MCF 10A (cell line): ENCODE data around the gene RAB35. TPM values are rescaled to one million over a fixed set of nuclear protein-coding genes. Genes with fewer than 3 reads are reported as not detected.

Experiments
- BruUV-seq: library from RNA; stranded (reverse); fragments of 400-500 nt; replicated peaks from 2 replicates; lab custom pipeline; 2021; lab: Mats Ljungman, UMichigan
- CTCF ChIA-PET: fragments of 300-600 bp; sonication (Branson Sonifier 250); formaldehyde crosslinking; extraction: SDS; loops from one replicate; lab custom pipeline; 2021; ENCODE audit warnings: antibody characterized with exemption, inconsistent platforms; lab: Yijun Ruan, JAX
- POLR2A ChIA-PET: fragments of 300-600, 350-650 bp; sonication (Branson Sonifier 250); formaldehyde crosslinking; extraction: SDS; loops from one replicate; lab custom pipeline; 2020; ENCODE audit warnings: antibody characterized with exemption, inconsistent platforms; lab: Yijun Ruan, JAX
- DNase-seq: peaks from one replicate; pipeline ENCODE4 v3.0.0-alpha.2; 2018; ENCODE audit not compliant: unreplicated experiment
- H3K27ac Mint-ChIP-seq: one replicate; pipeline ENCODE4 v1.8.0; 2022; ENCODE audit warnings: mild to moderate bottlenecking, low read depth, mixed read lengths; ENCODE audit not compliant: unreplicated experiment
- H3K27me3 Mint-ChIP-seq: one replicate; pipeline ENCODE4 v1.8.0; 2022; ENCODE audit warnings: mixed read lengths; ENCODE audit not compliant: insufficient read depth, unreplicated experiment
- H3K36me3 Mint-ChIP-seq: one replicate; pipeline ENCODE4 v1.8.0; 2022; ENCODE audit warnings: mild to moderate bottlenecking, moderate library complexity, mixed read lengths; ENCODE audit not compliant: insufficient read depth, unreplicated experiment
- H3K4me1 Mint-ChIP-seq: one replicate; pipeline ENCODE4 v1.8.0; 2022; ENCODE audit warnings: mixed read lengths; ENCODE audit not compliant: insufficient read depth, unreplicated experiment
- H3K4me3 Mint-ChIP-seq: one replicate; pipeline ENCODE4 v1.8.0; 2022; ENCODE audit warnings: mild to moderate bottlenecking, moderate library complexity, mixed read lengths; ENCODE audit not compliant: unreplicated experiment
- H3K9me3 Mint-ChIP-seq: one replicate; pipeline ENCODE4 v1.8.0; 2022; ENCODE audit warnings: mixed read lengths; ENCODE audit not compliant: unreplicated experiment
- intact Hi-C: fragments of 100-400 bp; cut with micrococcal nuclease; formaldehyde crosslinking; loops from 2 replicates; pipeline ENCODE4 v1.14.1; 2022
- total RNA-seq: library from RNA; stranded (reverse); gene quantifications from 2 replicates; pipeline ENCODE4 v1.2.3, GENCODE V29; 2022
- TF ChIP-seq, protein P1 (sequence below): fragments of 200-600 bp; IDR thresholded peaks from one replicate; pipeline ENCODE4 v1.8.0; 2022; ENCODE audit warnings: antibody characterized with exemption, mild to moderate bottlenecking; ENCODE audit not compliant: unreplicated experiment

RAB35 gene
- total RNA-seq, 1 experiment from 2014 or later, result 57.8 TPM

DNA sequence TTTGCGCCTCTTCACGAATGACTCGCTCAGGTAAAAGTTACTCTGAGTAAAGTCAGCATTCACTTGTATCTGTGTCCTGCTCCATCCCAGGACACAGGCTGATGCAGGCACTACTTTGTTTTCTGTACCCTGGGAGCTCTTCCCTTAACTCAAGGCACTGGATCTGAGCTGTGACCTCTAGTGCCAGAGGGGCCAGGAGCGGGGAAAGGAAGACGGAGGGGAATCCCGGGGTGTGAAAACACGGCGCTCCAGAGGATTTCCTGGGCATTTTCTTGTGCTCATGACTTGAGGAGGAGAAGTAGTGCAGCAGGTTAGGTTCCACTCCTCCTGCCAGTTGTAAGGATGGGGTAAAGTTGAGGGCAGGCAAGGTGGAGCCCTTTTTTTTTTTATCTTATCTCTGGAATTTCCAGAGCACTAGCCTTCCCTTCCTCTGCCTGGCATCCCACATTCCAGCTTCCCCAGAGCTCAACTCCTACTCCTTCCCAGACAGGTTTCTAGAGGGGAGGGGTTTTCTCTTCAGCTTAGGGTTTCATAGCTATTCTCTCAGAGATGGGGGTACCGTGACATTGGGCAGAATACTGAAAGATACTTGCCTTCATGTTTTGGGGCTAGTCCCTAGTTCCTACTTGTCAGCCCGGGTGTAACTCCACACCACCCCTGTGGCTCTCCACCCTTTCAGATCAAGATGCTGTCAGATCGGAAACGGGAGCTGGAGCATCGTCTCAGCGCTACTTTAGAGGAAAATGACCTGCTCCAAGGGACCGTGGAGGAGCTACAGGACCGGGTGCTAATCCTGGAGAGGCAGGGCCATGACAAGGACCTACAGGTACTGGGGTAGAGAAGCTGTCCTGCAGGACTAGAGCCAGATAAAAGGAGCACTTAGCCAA, 52.3 kb downstream of the RAB35 start:
- no peak overlapping the region for H3K27ac Mint-ChIP-seq
- H3K27me3 Mint-ChIP-seq, result no peaks in the 10 kb centered on the region
- peaks cover 11% of the 10 kb centered on the region for H3K36me3 Mint-ChIP-seq
- no peak overlapping the region for H3K4me3 Mint-ChIP-seq
- ChIA-PET CTCF (interaction anchor here (0.5 to 1.6 kb wide), 6 partner anchors 8 to 382 kb away, joined by 3 to 5 read pairs (median 3); no protein-coding TSS in a partner anchor), POLR2A (interaction anchor here (1.7 to 2.1 kb wide), 4 partner anchors 14 to 76 kb away, joined by 4 to 10 read pairs (median 6); partner anchors contain the start of gene BICDL1)
- TF ChIP-seq, protein P1, sequence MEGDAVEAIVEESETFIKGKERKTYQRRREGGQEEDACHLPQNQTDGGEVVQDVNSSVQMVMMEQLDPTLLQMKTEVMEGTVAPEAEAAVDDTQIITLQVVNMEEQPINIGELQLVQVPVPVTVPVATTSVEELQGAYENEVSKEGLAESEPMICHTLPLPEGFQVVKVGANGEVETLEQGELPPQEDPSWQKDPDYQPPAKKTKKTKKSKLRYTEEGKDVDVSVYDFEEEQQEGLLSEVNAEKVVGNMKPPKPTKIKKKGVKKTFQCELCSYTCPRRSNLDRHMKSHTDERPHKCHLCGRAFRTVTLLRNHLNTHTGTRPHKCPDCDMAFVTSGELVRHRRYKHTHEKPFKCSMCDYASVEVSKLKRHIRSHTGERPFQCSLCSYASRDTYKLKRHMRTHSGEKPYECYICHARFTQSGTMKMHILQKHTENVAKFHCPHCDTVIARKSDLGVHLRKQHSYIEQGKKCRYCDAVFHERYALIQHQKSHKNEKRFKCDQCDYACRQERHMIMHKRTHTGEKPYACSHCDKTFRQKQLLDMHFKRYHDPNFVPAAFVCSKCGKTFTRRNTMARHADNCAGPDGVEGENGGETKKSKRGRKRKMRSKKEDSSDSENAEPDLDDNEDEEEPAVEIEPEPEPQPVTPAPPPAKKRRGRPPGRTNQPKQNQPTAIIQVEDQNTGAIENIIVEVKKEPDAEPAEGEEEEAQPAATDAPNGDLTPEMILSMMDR, result no peak
- peaks cover 29% of the 10 kb centered on the region for H3K4me1 Mint-ChIP-seq
- DNase-seq, result no peak
- BruUV-seq, result no TSS peak
- no peaks in the 10 kb centered on the region for H3K9me3 Mint-ChIP-seq
- intact Hi-C loops, result no loop called here

DNA sequence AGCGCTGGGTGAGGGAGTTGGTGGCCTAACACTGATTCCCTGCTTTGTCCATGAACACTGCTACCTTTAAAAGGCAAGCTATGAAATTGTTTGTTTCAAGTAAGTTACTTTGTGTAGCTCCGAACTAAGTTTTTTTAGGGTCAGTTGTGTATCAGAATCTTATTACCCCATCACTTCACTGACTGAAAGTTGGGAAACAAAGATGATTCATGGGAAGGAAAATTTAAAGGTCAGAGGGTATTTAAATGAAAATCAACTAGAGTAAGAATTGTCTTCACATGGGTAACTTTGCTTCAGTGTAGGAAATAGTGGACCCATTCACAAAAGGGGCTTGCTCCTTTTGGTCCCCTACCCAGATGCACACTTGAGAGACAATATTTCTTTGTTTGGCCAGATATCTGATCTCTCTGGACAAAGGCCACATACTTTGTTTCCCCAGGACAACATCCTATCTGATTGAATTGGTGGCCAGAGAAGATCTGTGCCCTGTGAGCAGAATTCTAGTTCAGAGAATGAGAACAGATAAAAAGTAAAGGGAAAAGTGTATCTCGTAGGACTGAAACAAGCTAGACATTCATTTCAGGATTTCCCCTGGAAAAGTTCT, 53.5 kb downstream of the RAB35 start:
- POLR2A ChIA-PET, result interaction anchor here (1.0 to 2.1 kb wide), 4 partner anchors 9 to 74 kb away, joined by 3 to 10 read pairs (median 4); partner anchors contain the start of gene BICDL1
- no TSS peak for BruUV-seq
- Mint-ChIP-seq H3K4me3 (no peak overlapping the region), H3K9me3 (no peaks in the 10 kb centered on the region), H3K4me1 (peaks cover 29% of the 10 kb centered on the region), H3K36me3 (peaks cover 11% of the 10 kb centered on the region), H3K27me3 (no peaks in the 10 kb centered on the region), H3K27ac (no peak overlapping the region)
- CTCF ChIA-PET, result interaction anchor here (0.5 to 0.9 kb wide), 4 partner anchors 8 to 618 kb away, joined by 3 to 4 read pairs (median 3); no protein-coding TSS in a partner anchor
- no peak for DNase-seq
- intact Hi-C loops, result no loop called here
- TF ChIP-seq, protein P1, result no peak

DNA sequence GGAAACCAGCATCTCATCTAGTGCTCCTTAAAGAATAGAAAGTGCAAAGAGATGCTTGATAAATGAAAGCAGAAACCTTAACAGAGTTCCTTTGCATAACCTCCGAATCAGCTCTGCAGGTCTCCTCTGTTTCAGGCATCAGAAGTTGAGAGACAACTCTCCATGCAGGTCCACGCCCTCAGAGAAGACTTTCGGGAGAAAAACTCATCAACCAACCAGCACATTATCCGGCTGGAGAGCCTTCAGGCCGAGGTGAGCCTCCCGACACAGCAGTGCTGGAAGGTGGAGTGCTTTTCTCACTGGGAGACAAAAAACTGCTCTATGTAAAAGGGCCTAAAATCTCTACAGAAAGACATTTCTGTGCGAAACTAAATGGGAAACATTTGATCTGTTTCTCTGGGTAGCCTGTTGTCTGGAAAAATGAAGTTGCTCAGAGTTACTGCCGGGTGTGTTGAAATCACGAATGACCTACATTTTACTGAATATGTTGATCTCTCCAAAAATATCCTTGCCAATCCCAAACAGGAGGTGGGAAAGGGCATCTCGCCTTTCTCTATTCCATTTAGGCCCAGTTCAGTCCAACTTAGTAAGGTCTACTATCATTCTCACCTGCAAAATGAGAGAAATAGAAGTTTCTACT, 54.9 kb downstream of the RAB35 start:
- H3K27me3 Mint-ChIP-seq, result no peaks in the 10 kb centered on the region
- intact Hi-C loops, result loop anchor here (2.0 kb wide), 2 partner anchors 25 to 73 kb away; partner anchors contain the start of gene BICDL1
- ChIA-PET CTCF (interaction anchor here (0.5 to 0.6 kb wide), 2 partner anchors 56 to 139 kb away, joined by 3 to 4 read pairs; partner anchors contain the start of gene RPLP0), POLR2A (interaction anchor here (0.8 to 5.6 kb wide), 3 partner anchors 24 to 72 kb away, joined by 3 to 47 read pairs (median 12); partner anchors contain the start of gene BICDL1)
- no peak for DNase-seq
- H3K4me1 Mint-ChIP-seq, result peaks cover 29% of the 10 kb centered on the region
- no TSS peak for BruUV-seq
- peaks cover 11% of the 10 kb centered on the region for H3K36me3 Mint-ChIP-seq
- H3K27ac Mint-ChIP-seq, result peak overlapping the region; percentile 67
- no peaks in the 10 kb centered on the region for H3K9me3 Mint-ChIP-seq
- TF ChIP-seq, protein P1, result no peak
- no peak overlapping the region for H3K4me3 Mint-ChIP-seq
